Measurements from ENCODE around the gene HRH4. TPM values are rescaled to one million over a fixed set of nuclear protein-coding genes. Genes with fewer than 3 reads are reported as not detected.

The HRH4 gene
- 0.07 TPM in 1 of 2 replicates, not detected in the other for total RNA-seq

DNA sequence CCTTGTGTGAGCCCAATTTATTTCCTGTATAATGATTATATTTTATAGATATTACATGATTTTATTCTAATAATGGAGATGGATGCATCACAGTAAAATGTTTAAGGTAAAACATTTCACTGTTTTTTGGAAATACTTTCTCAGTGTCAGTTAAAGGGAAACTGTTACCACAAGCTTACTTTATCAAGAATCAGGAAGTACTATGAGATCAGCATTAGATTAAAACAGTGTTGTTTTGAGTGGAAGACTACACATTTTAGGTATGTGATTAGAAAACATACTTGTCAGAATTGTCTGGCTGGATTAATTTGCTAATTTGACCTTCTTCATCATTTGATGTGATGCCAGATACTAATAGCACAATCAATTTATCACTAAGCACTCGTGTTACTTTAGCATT is at the start of gene HRH4:
TSS of gene HRH4 (plus strand) at position 250 of the 400 bp plus-strand sequence. CDS start at position 342, 92 bp downstream.
- Histone ChIP-seq H3K4me3 (ENCODE audit: low read depth, low read length) (no peak within 1 kb of the TSS), H3K36me3 (ENCODE audit: control insufficient read depth, insufficient read depth, low read length) (no peaks in the 10 kb centered on the region), H3K27me3 (ENCODE audit: control insufficient read depth, insufficient read depth, low read length) (no peaks in the 10 kb centered on the region)
- TF ChIP-seq CTCF (IDR thresholded peaks at IDR 0.05; ENCODE audit: insufficient read depth, low read length, poor library complexity, severe bottlenecking), result no peak
- DNase-seq (ENCODE audit: low read depth), result no peak

DNA sequence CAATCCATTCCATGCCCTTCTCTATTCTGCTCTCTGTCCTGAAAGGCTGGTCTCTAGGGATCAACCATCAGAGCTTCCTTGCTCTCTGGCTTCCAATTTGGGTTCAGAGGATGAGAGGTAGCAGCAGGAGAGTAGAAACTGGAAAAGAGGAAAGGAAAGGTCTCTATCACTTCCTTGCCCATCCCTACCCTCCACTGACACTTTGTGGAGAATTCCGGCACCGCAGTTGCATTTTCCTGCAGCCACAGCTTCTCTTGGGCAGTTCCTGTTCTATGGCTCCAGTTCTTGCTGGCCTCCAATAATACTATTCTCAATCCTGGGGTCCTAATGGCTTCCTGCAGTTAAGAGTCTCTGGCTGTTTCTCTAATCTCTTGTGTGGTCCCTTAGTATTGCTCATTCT is 47.3 kb upstream of the HRH4 start:
- TF ChIP-seq CTCF (IDR thresholded peaks at IDR 0.05; ENCODE audit: insufficient read depth, low read length, poor library complexity, severe bottlenecking), result no peak
- no peak for DNase-seq (ENCODE audit: low read depth)
- H3K27me3 ChIP-seq (ENCODE audit: control insufficient read depth, insufficient read depth, low read length), result no peaks in the 10 kb centered on the region
- H3K4me3 ChIP-seq (ENCODE audit: low read depth, low read length), result no peak overlapping the region
- no peaks in the 10 kb centered on the region for H3K36me3 ChIP-seq (ENCODE audit: control insufficient read depth, insufficient read depth, low read length)

DNA sequence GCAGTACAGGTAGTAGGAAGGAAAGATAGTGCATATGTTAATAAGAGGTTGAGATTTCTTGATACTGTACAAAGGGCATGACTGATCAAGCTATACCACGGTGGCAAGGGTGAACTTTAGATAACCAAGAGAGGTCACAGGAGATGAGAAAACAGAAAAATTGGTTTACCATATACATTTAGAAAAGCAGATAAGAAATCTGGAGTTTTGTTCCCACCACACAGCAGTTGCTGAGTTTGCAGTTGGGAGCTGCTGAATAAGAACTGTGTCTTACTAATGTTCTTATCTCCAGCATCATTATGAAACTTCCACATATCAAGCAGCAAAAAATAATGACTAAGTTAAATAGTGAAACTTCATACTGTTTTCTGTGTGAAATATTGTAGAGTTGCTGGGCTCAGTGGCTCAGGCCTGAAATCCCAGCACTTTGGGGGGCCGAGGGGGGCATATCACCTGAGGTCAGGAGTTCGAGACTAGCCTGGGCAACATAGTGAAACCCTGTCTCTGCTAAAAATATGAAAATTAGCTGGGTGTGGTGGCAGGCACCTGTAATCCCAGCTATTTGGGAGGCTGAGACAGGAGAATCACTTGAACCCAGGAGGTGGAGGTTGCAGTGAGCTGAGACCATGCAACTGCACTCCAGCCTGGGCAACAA is 46.0 kb upstream of the HRH4 start:
- DNase-seq (ENCODE audit: low read depth), result no peak
- H3K36me3 ChIP-seq (ENCODE audit: control insufficient read depth, insufficient read depth, low read length), result no peaks in the 10 kb centered on the region
- TF ChIP-seq CTCF (IDR thresholded peaks at IDR 0.05; ENCODE audit: insufficient read depth, low read length, poor library complexity, severe bottlenecking), result no peak
- no peak overlapping the region for H3K4me3 ChIP-seq (ENCODE audit: low read depth, low read length)
- H3K27me3 ChIP-seq (ENCODE audit: control insufficient read depth, insufficient read depth, low read length), result no peaks in the 10 kb centered on the region

GRCh38 chr18:24417480-24417879 is 43.0 kb upstream of the HRH4 start:
- no peak overlapping the region for H3K4me3 ChIP-seq (ENCODE audit: low read depth, low read length)
- no peak for TF ChIP-seq CTCF (IDR thresholded peaks at IDR 0.05; ENCODE audit: insufficient read depth, low read length, poor library complexity, severe bottlenecking)
- no peak for DNase-seq (ENCODE audit: low read depth)

GRCh38 chr18:24420551-24420950 is 39.9 kb upstream of the HRH4 start:
- no peak for DNase-seq (ENCODE audit: low read depth)
- no peaks in the 10 kb centered on the region for H3K27me3 ChIP-seq (ENCODE audit: control insufficient read depth, insufficient read depth, low read length)
- H3K36me3 ChIP-seq (ENCODE audit: control insufficient read depth, insufficient read depth, low read length), result no peaks in the 10 kb centered on the region
- no peak for TF ChIP-seq CTCF (IDR thresholded peaks at IDR 0.05; ENCODE audit: insufficient read depth, low read length, poor library complexity, severe bottlenecking)
- H3K4me3 ChIP-seq (ENCODE audit: low read depth, low read length), result no peak overlapping the region

More at GRCh38 chr18:24417480-24417879, 43.0 kb upstream of the HRH4 start:
- Histone ChIP-seq H3K27me3 (ENCODE audit: control insufficient read depth, insufficient read depth, low read length) (no peaks in the 10 kb centered on the region), H3K36me3 (ENCODE audit: control insufficient read depth, insufficient read depth, low read length) (no peaks in the 10 kb centered on the region)

GRCh38 chr18:24421831-24422230 is 38.6 kb upstream of the HRH4 start:
- H3K27me3 ChIP-seq (ENCODE audit: control insufficient read depth, insufficient read depth, low read length), result no peaks in the 10 kb centered on the region
- TF ChIP-seq CTCF (IDR thresholded peaks at IDR 0.05; ENCODE audit: insufficient read depth, low read length, poor library complexity, severe bottlenecking), result no peak
- no peaks in the 10 kb centered on the region for H3K36me3 ChIP-seq (ENCODE audit: control insufficient read depth, insufficient read depth, low read length)
- DNase-seq (ENCODE audit: low read depth), result no peak
- no peak overlapping the region for H3K4me3 ChIP-seq (ENCODE audit: low read depth, low read length)
